K562 (cell line): ENCODE data around the gene CERS1. TPM values are rescaled to one million over a fixed set of nuclear protein-coding genes. Genes with fewer than 3 reads are reported as not detected.
A peak's percentile ranks its signal among the peaks of the same experiment; 100 is the strongest.

Experiments used
- ATAC-seq: fragments of 200-7000 bp; cut with Tn5 transposase; 3 replicates; pipeline ENCODE4 v1.9.1; 2020; ENCODE audit warnings: moderate library complexity
- BruUV-seq: library from RNA; stranded (reverse); fragments of 400-500 nt; replicated peaks from 2 replicates; lab custom pipeline; 2021; lab: Mats Ljungman, UMichigan
- CTCF ChIA-PET: fragments of 300-600 bp; formaldehyde crosslinking; extraction: SDS; loops from one replicate; lab custom pipeline; 2021; ENCODE audit warnings: low intra/inter-chr PET ratio; lab: Yijun Ruan, JAX
- POLR2A ChIA-PET: fragments of 300-600, 350-650 bp; sonication (Branson Sonifier 250); formaldehyde crosslinking; extraction: SDS; loops from one replicate; lab custom pipeline; 2021; ENCODE audit warnings: antibody characterized with exemption, inconsistent platforms; lab: Yijun Ruan, JAX
- DNase-seq, 4 experiments: peaks; one replicate each; pipeline versions ENCODE4 v3.0.0 to v3.0.0-alpha.2; 2011 to 2018; ENCODE audit warnings: low spot score in 3 of 4, mixed read lengths in 3 of 4; ENCODE audit errors: extremely low read depth in 1 of 4
- FAIRE-seq: peaks from 2 replicates; lab custom pipeline; 2011; peaks lifted over from hg19 to GRCh38; lab: Jason Lieb, UNC
- H2AFZ ChIP-seq: 2 replicates; pipeline ENCODE4 v1.6.0; 2011; ENCODE audit warnings: low read depth, low read length, control low read depth, inconsistent platforms
- H3K27ac ChIP-seq: fragments of 200-600 bp; 3 replicates; pipeline ENCODE4 v1.8.0; 2011; ENCODE audit warnings: low read depth, mild to moderate bottlenecking, control low read depth, inconsistent platforms, low read length, moderate library complexity, mixed read lengths; ENCODE audit errors: extremely low read depth
- H3K27me3 ChIP-seq, 2 experiments: fragments of 300-600 bp in 1 of 2; 2 replicates in 1 of 2; 3 replicates in 1 of 2; pipeline versions ENCODE4 v1.6.0 to v1.8.0; 2011; ENCODE audit warnings: inconsistent platforms in 2 of 2, low read length in 2 of 2, mild to moderate bottlenecking in 1 of 2, mixed read lengths in 1 of 2, moderate library complexity in 1 of 2; ENCODE audit not compliant: control insufficient read depth in 2 of 2, insufficient read depth in 2 of 2
- H3K36me3 ChIP-seq: fragments of 300-600 bp; 3 replicates; pipeline ENCODE4 v1.8.0; 2011; ENCODE audit warnings: mild to moderate bottlenecking, low read length, inconsistent platforms; ENCODE audit not compliant: control insufficient read depth, insufficient read depth
- H3K4me1 ChIP-seq, 2 experiments: fragments of 200-600 bp in 1 of 2; replicated peaks in 1 of 2; 2 replicates in 1 of 2; 3 replicates in 1 of 2; pipeline versions ENCODE4 v1.5.1 to v1.8.0; 2011; ENCODE audit warnings: inconsistent platforms in 2 of 2, low read length in 2 of 2, mild to moderate bottlenecking in 1 of 2, mixed read lengths in 1 of 2, moderate library complexity in 1 of 2; ENCODE audit not compliant: control insufficient read depth in 2 of 2, insufficient read depth in 2 of 2
- H3K4me2 ChIP-seq: 2 replicates; pipeline ENCODE4 v1.6.1; 2011; ENCODE audit warnings: low read length, control low read depth, inconsistent platforms, mixed read lengths; ENCODE audit not compliant: insufficient read depth
- H3K4me3 ChIP-seq: fragments of 200-600 bp; sonication (generic), shearing (Covaris generic); 2 replicates; pipeline ENCODE4 v1.5.1; 2016; ENCODE audit warnings: control low read depth, inconsistent platforms
- H3K79me2 ChIP-seq: fragments of 200-600 bp; 3 replicates; pipeline ENCODE4 v1.8.0; 2011; ENCODE audit warnings: low read length, inconsistent platforms; ENCODE audit not compliant: control insufficient read depth, insufficient read depth
- H3K9ac ChIP-seq, 2 experiments: 2 replicates each; pipeline versions ENCODE4 v1.6.0 to v1.6.1; 2011; ENCODE audit warnings: low read depth in 2 of 2, low read length in 2 of 2, control low read depth in 1 of 2, inconsistent platforms in 1 of 2, mild to moderate bottlenecking in 1 of 2, mixed read lengths in 1 of 2; ENCODE audit not compliant: insufficient read depth in 1 of 2
- H3K9me1 ChIP-seq: one replicate; pipeline ENCODE4 v1.6.0; 2011; ENCODE audit warnings: inconsistent platforms, mild to moderate bottlenecking, low read length, moderate library complexity; ENCODE audit not compliant: control insufficient read depth, insufficient read depth
- H3K9me3 ChIP-seq: replicated peaks from 2 replicates; pipeline ENCODE4 v1.5.1; 2011; ENCODE audit warnings: low read depth, low read length, inconsistent platforms; ENCODE audit not compliant: control insufficient read depth, insufficient read depth
- H4K20me1 ChIP-seq: replicated peaks from 2 replicates; pipeline ENCODE4 v1.6.1; 2011; ENCODE audit warnings: low read length, inconsistent platforms, mixed read lengths; ENCODE audit not compliant: control insufficient read depth, insufficient read depth
- CXXC5 ChIP-seq: fragments of 250-450 bp; sonication (Bioruptor Pico); IDR thresholded peaks from 2 replicates; pipeline ENCODE4 v1.8.0; 2022; ENCODE audit warnings: inconsistent platforms, mild to moderate bottlenecking, moderate library complexity
- ELF4 ChIP-seq: fragments of 450-650 bp; formaldehyde crosslinking; IDR thresholded peaks from 2 replicates; pipeline ENCODE4 v1.4.0; 2022; ENCODE audit warnings: missing genetic modification characterization
- KDM5B ChIP-seq: fragments of 200-600 bp; sonication (generic); IDR thresholded peaks from 2 replicates; pipeline ENCODE4 v1.6.1; 2012; ENCODE audit warnings: low read depth, mild to moderate bottlenecking, moderate library complexity, low read length, control low read depth, inconsistent platforms; ENCODE audit not compliant: insufficient replicate concordance
- NCOA2 ChIP-seq, 2 experiments: fragments of 450-650 bp; IDR thresholded peaks; 2 replicates each; pipeline ENCODE4 v1.6.1; 2018; ENCODE audit warnings: mild to moderate bottlenecking in 2 of 2, moderate library complexity in 1 of 2; ENCODE audit not compliant: partially characterized antibody in 2 of 2
- SMAD4 ChIP-seq: fragments of 250-450 bp; sonication (Bioruptor Pico); conservative IDR thresholded peaks from 2 replicates; pipeline ENCODE4 v1.8.0; 2021; ENCODE audit warnings: inconsistent platforms, mild to moderate bottlenecking, moderate library complexity
- TFAM ChIP-seq: fragments of 250-450 bp; sonication (Bioruptor Pico); conservative IDR thresholded peaks from 2 replicates; pipeline ENCODE4 v1.5.0; 2021; ENCODE audit warnings: mild to moderate bottlenecking, moderate library complexity
- TOE1 ChIP-seq, 2 experiments: fragments of 450-650 bp in 1 of 2; sonication (generic) in 1 of 2; formaldehyde crosslinking in 1 of 2; IDR thresholded peaks; 2 replicates each; pipeline versions ENCODE4 v1.7.1 to v1.8.0; 2016 to 2022; ENCODE audit warnings: borderline replicate concordance in 2 of 2, mild to moderate bottlenecking in 2 of 2, antibody characterized with exemption in 1 of 2, inconsistent platforms in 1 of 2, low read depth in 1 of 2, missing genetic modification reagents in 1 of 2, moderate library complexity in 1 of 2
- ZNF121 ChIP-seq: sonication (generic); formaldehyde crosslinking; conservative IDR thresholded peaks from 2 replicates; pipeline ENCODE4 v1.8.0; 2022; ENCODE audit warnings: missing genetic modification reagents
- ZNF165 ChIP-seq: fragments of 250-450 bp; sonication (Bioruptor Pico); IDR thresholded peaks from 2 replicates; pipeline ENCODE4 v1.4.0; 2020; ENCODE audit warnings: borderline replicate concordance
- WGBS: fragments of 100-300 bp; shearing (Covaris generic); methylation state at CpG from one replicate; pipeline ENCODE4 v1.1.6; 2016; ENCODE audit warnings: low coverage, mixed read lengths; ENCODE audit not compliant: insufficient coverage; ENCODE audit errors: missing lambda C conversion rate; 5-methylcytosine and 5-hydroxymethylcytosine counted together
- in situ Hi-C: fragments of 300-500 bp; cut with MboI; formaldehyde crosslinking; loops from 4 replicates; pipeline ENCODE4 v1.15.0; 2018; ENCODE audit warnings: inconsistent platforms, mixed read lengths
- intact Hi-C: fragments of 100-400 bp; cut with micrococcal nuclease; formaldehyde crosslinking; loops from 2 replicates; pipeline ENCODE4 v1.14.2; 2022
- polyA plus RNA-seq, 8 experiments: library from polyadenylated mRNA; depleted of rRNA in 4 of 8; stranded (reverse) in 5 of 8; unstranded in 3 of 8; fragments of >200 nt; fragmentation: Nextera tagmentation in 2 of 8; fragmentation: Illumina TruSeq in 1 of 8; extraction: Ambion mirVana in 2 of 8; extraction: Trizol in 1 of 8; gene quantifications; 2 replicates each; pipeline versions ENCODE4 v1.2.1 to v1.2.3, GENCODE V29; 2011 to 2014; ENCODE audit warnings: inconsistent platforms in 1 of 8, missing spikeins in 1 of 8
- total RNA-seq, 7 experiments: library from RNA; depleted of rRNA in 6 of 7; stranded (reverse); fragments of >200 nt in 6 of 7; fragmentation: Illumina TruSeq in 2 of 7; extraction: Trizol in 2 of 7; gene quantifications; 2 replicates each; pipeline versions ENCODE4 v1.2.1 to v1.2.3, GENCODE V29; 2011 to 2021; ENCODE audit warnings: low replicate concordance in 1 of 7

CERS1 gene
- total and polyA plus RNA-seq, 9 of the 15 experiments (the other 6 are each of a cell fraction or from before 2014, with no cell fraction given) = 0.33 to 1.5 (median 0.86) TPM; not detected in 2

GRCh38 chr19:18857223-18857622 is 38.7 kb downstream of the CERS1 start:
- intact Hi-C loops = no loop called here
- H3K4me1 ChIP-seq = peaks cover 0 to 19% of the 10 kb centered on the region in 2 experiments; a peak in 1 of 5 replicates
- BruUV-seq = no TSS peak
- H3K27ac ChIP-seq = no peak overlapping the region
- H3K36me3 ChIP-seq = peaks cover 99% of the 10 kb centered on the region; the same call in 2 of the 3 replicates
- no peak for TF ChIP-seq TFAM (CRISPR knock-in tag)
- TF ChIP-seq ZNF165 (CRISPR knock-in tag) = no peak
- TF ChIP-seq TOE1 (IDR thresholded peaks at IDR 0.05; ENCODE audit: borderline replicate concordance) = no peak
- TF ChIP-seq TOE1 (CRISPR knock-in tag; IDR thresholded peaks at IDR 0.05; ENCODE audit: borderline replicate concordance, low read depth) = no peak
- no peak for TF ChIP-seq ZNF121 (CRISPR knock-in tag)
- TF ChIP-seq CXXC5 (CRISPR knock-in tag) = no peak
- no peak for TF ChIP-seq SMAD4 (CRISPR knock-in tag)
- no peak for TF ChIP-seq ELF4 (CRISPR knock-in tag)
- no peak for TF ChIP-seq KDM5B
- no peak for TF ChIP-seq NCOA2 (IDR thresholded peaks at IDR 0.05; ENCODE audit: partially characterized antibody in 2 of 2)
- H3K9me1 ChIP-seq = peaks cover 3% of the 10 kb centered on the region
- H3K79me2 ChIP-seq = no peaks in the 10 kb centered on the region
- 95% methylated on average over 11 of the region's 13 CpGs for WGBS
- H3K9ac ChIP-seq = peak overlapping the region in 1 of 2 experiments; percentile 39; a peak in 1 of 4 replicates
- ATAC-seq = no peak
- no peaks in the 10 kb centered on the region for H3K27me3 ChIP-seq
- POLR2A ChIA-PET = interaction anchor here (0.6 to 2.4 kb wide), 3 partner anchors 14 to 218 kb away, joined by 3 to 8 read pairs (median 4); no protein-coding TSS in a partner anchor
- H3K4me2 ChIP-seq = no peak overlapping the region
- H4K20me1 ChIP-seq = peaks cover 7% of the 10 kb centered on the region; the same call in 1 of the 2 replicates
- in situ Hi-C loops = no loop called here
- no peak overlapping the region for H2AFZ ChIP-seq
- CTCF ChIA-PET = no interaction called here
- no peak for FAIRE-seq
- DNase-seq = no peak
- no peaks in the 10 kb centered on the region for H3K9me3 ChIP-seq
- H3K4me3 ChIP-seq = no peak overlapping the region
